ENCODE results near the gene ELL.

DNA sequence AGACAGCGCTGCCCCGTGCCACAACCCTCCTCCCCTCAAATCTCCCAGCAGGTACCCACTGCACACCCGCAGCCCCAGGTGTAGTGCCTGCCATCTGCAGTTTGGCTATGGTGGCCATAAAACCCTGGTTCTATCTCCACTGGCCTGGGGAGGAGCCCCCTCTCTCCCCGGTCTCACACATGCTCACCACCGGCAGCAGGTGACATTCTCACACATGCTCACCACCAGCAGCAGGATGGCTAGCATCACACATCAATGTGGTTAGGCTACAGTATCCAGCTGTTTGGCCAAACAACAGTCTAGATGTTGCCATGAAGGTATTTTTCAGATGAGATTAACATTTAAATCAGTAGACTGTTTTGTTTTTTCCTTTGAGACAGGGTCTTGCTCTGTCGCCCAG lies 31.1 kb downstream of the ELL start:
- TF ChIP-seq, protein P1, sequence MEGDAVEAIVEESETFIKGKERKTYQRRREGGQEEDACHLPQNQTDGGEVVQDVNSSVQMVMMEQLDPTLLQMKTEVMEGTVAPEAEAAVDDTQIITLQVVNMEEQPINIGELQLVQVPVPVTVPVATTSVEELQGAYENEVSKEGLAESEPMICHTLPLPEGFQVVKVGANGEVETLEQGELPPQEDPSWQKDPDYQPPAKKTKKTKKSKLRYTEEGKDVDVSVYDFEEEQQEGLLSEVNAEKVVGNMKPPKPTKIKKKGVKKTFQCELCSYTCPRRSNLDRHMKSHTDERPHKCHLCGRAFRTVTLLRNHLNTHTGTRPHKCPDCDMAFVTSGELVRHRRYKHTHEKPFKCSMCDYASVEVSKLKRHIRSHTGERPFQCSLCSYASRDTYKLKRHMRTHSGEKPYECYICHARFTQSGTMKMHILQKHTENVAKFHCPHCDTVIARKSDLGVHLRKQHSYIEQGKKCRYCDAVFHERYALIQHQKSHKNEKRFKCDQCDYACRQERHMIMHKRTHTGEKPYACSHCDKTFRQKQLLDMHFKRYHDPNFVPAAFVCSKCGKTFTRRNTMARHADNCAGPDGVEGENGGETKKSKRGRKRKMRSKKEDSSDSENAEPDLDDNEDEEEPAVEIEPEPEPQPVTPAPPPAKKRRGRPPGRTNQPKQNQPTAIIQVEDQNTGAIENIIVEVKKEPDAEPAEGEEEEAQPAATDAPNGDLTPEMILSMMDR (IDR thresholded peaks at IDR 0.05; ENCODE audit: insufficient read depth, low read length, poor library complexity, severe bottlenecking), result no peak
- no peak for TF ChIP-seq EZH2phosphoT487 (conservative IDR thresholded peaks at IDR 0.05; ENCODE audit: low read length)
